H9 (cell line): ENCODE measurements around the gene LGALS14. TPM values are rescaled to one million over a fixed set of nuclear protein-coding genes. Genes with fewer than 3 reads are reported as not detected.

Source experiments
- DNase-seq: peaks from one replicate; pipeline ENCODE4 v3.0.0-alpha.2; 2017
- H2AFZ ChIP-seq: one replicate; pipeline ENCODE4 v1.6.1; 2013; ENCODE audit warnings: mild to moderate bottlenecking, low read length, control low read depth, moderate library complexity
- H2AK5ac ChIP-seq: 2 replicates; pipeline ENCODE4 v1.6.1; 2013; ENCODE audit warnings: low read length, control low read depth, mixed read lengths; ENCODE audit not compliant: insufficient read length
- H2BK120ac ChIP-seq: one replicate; pipeline ENCODE4 v1.6.1; 2013; ENCODE audit warnings: low read depth, mild to moderate bottlenecking, low read length, control low read depth, inconsistent platforms; ENCODE audit not compliant: poor library complexity, severe bottlenecking
- H2BK12ac ChIP-seq: 2 replicates; pipeline ENCODE4 v1.6.1; 2013; ENCODE audit warnings: low read length, control low read depth, mixed read lengths, low read depth; ENCODE audit not compliant: insufficient read length
- H2BK15ac ChIP-seq: 2 replicates; pipeline ENCODE4 v1.6.1; 2013; ENCODE audit warnings: low read depth, low read length, control low read depth
- H2BK20ac ChIP-seq: one replicate; pipeline ENCODE4 v1.6.1; 2013; ENCODE audit warnings: low read depth, mild to moderate bottlenecking, low read length, control low read depth, inconsistent platforms; ENCODE audit not compliant: poor library complexity, severe bottlenecking
- H2BK5ac ChIP-seq: 2 replicates; pipeline ENCODE4 v1.6.1; 2013; ENCODE audit warnings: low read length, control low read depth, mixed read lengths; ENCODE audit not compliant: insufficient read length
- H3K14ac ChIP-seq: 2 replicates; pipeline ENCODE4 v1.6.1; 2013; ENCODE audit warnings: low read length, control low read depth; ENCODE audit not compliant: insufficient read depth
- H3K18ac ChIP-seq: 2 replicates; pipeline ENCODE4 v1.6.1; 2013; ENCODE audit warnings: low read depth, mild to moderate bottlenecking, mixed read lengths, low read length, control low read depth; ENCODE audit not compliant: insufficient read length
- H3K23ac ChIP-seq: 2 replicates; pipeline ENCODE4 v1.6.1; 2013; ENCODE audit warnings: low read length, control low read depth, mixed read lengths, low read depth; ENCODE audit not compliant: insufficient read length
- H3K23me2 ChIP-seq: 2 replicates; pipeline ENCODE4 v1.6.1; 2013; ENCODE audit warnings: low read depth, mild to moderate bottlenecking, mixed read lengths, low read length, control low read depth; ENCODE audit not compliant: insufficient read length, poor library complexity, severe bottlenecking
- H3K27ac ChIP-seq: 2 replicates; pipeline ENCODE4 v1.5.1; 2013; ENCODE audit warnings: low read length, control low read depth, mixed read lengths, low read depth; ENCODE audit not compliant: insufficient read length
- H3K27me3 ChIP-seq: 2 replicates; pipeline ENCODE4 v1.6.1; 2013; ENCODE audit warnings: low read length, control low read depth, inconsistent platforms; ENCODE audit not compliant: insufficient read depth
- H3K4ac ChIP-seq: 2 replicates; pipeline ENCODE4 v1.6.1; 2013; ENCODE audit warnings: low read depth, mild to moderate bottlenecking, control low read depth, inconsistent platforms, low read length, moderate library complexity
- H3K4me1 ChIP-seq: 2 replicates; pipeline ENCODE4 v1.6.1; 2013; ENCODE audit warnings: low read length, control low read depth, inconsistent platforms; ENCODE audit not compliant: insufficient read depth
- H3K4me2 ChIP-seq: 2 replicates; pipeline ENCODE4 v1.6.1; 2013; ENCODE audit warnings: low read length, control low read depth, mixed read lengths; ENCODE audit not compliant: insufficient read length, insufficient read depth
- H3K56ac ChIP-seq: 2 replicates; pipeline ENCODE4 v1.6.1; 2013; ENCODE audit warnings: low read depth, mild to moderate bottlenecking, mixed read lengths, low read length, control low read depth; ENCODE audit not compliant: insufficient read length
- H3K79me1 ChIP-seq: 2 replicates; pipeline ENCODE4 v1.6.1; 2013; ENCODE audit warnings: low read depth, mild to moderate bottlenecking, moderate library complexity, low read length, control low read depth, inconsistent platforms; ENCODE audit not compliant: insufficient read depth, poor library complexity, severe bottlenecking
- H3K79me2 ChIP-seq: 2 replicates; pipeline ENCODE4 v1.6.1; 2013; ENCODE audit warnings: low read length, control low read depth, inconsistent platforms; ENCODE audit not compliant: insufficient read depth
- H3K9ac ChIP-seq: 2 replicates; pipeline ENCODE4 v1.6.1; 2013; ENCODE audit warnings: low read length, control low read depth, mixed read lengths; ENCODE audit not compliant: insufficient read length; ENCODE audit errors: extremely low read depth
- H3K9me3 ChIP-seq: one replicate; pipeline ENCODE4 v1.6.1; 2013; ENCODE audit warnings: low read depth, low read length, inconsistent platforms; ENCODE audit not compliant: control insufficient read depth
- H3T11ph ChIP-seq: one replicate; pipeline ENCODE4 v1.6.1; 2013; ENCODE audit warnings: mild to moderate bottlenecking, low read length, control low read depth, inconsistent platforms
- H4K20me1 ChIP-seq: one replicate; pipeline ENCODE4 v1.6.1; 2013; ENCODE audit not compliant: control insufficient read depth, insufficient read length, insufficient read depth
- H4K5ac ChIP-seq: 2 replicates; pipeline ENCODE4 v1.6.1; 2013; ENCODE audit warnings: low read depth, mild to moderate bottlenecking, mixed read lengths, low read length, control low read depth; ENCODE audit not compliant: insufficient read length
- H4K8ac ChIP-seq: replicated peaks from 2 replicates; pipeline ENCODE4 v1.6.1; 2013; ENCODE audit warnings: low read length, control low read depth, mixed read lengths, low read depth; ENCODE audit not compliant: insufficient read length
- H4K91ac ChIP-seq: 2 replicates; pipeline ENCODE4 v1.6.1; 2013; ENCODE audit warnings: low read depth, mild to moderate bottlenecking, moderate library complexity, mixed read lengths, low read length, control low read depth; ENCODE audit not compliant: insufficient read length
- H3K27ac Mint-ChIP-seq, 3 experiments: 2 replicates in 2 of 3; 3 replicates in 1 of 3; pipeline ENCODE4 v1.8.0; 2020 to 2021; ENCODE audit warnings: mixed read lengths in 3 of 3, mild to moderate bottlenecking in 1 of 3, moderate library complexity in 1 of 3
- H3K27me3 Mint-ChIP-seq: 2 replicates; pipeline ENCODE4 v1.8.0; 2021; ENCODE audit warnings: low read depth, mild to moderate bottlenecking, moderate library complexity, mixed read lengths
- H3K36me3 Mint-ChIP-seq, 3 experiments: 2 replicates in 2 of 3; 3 replicates in 1 of 3; pipeline ENCODE4 v1.8.0; 2020 to 2021; ENCODE audit warnings: low read depth in 3 of 3, mixed read lengths in 3 of 3; ENCODE audit not compliant: insufficient read depth in 1 of 3
- H3K4me1 Mint-ChIP-seq, 2 experiments: 2 replicates each; pipeline ENCODE4 v1.8.0; 2020; ENCODE audit warnings: mixed read lengths in 2 of 2
- H3K4me3 Mint-ChIP-seq, 2 experiments: 2 replicates in 1 of 2; 3 replicates in 1 of 2; pipeline ENCODE4 v1.8.0; 2020 to 2021; ENCODE audit warnings: mild to moderate bottlenecking in 2 of 2, mixed read lengths in 2 of 2, moderate library complexity in 1 of 2
- H3K9me3 Mint-ChIP-seq, 2 experiments: 2 replicates in 1 of 2; 3 replicates in 1 of 2; pipeline ENCODE4 v1.8.0; 2020; ENCODE audit warnings: mild to moderate bottlenecking in 2 of 2, mixed read lengths in 2 of 2, moderate library complexity in 1 of 2
- total RNA-seq: library from RNA; stranded (reverse); gene quantifications from 2 replicates; pipeline ENCODE4 v1.2.1, GENCODE V29; 2021
- TF ChIP-seq, protein P1 (sequence below): fragments of 200-600 bp; sonication (generic); conservative IDR thresholded peaks from 3 replicates; pipeline ENCODE4 v1.8.0; 2021; ENCODE audit warnings: antibody characterized with exemption, mild to moderate bottlenecking

LGALS14 gene
- total RNA-seq, 1 experiment from 2014 or later = not detected

DNA sequence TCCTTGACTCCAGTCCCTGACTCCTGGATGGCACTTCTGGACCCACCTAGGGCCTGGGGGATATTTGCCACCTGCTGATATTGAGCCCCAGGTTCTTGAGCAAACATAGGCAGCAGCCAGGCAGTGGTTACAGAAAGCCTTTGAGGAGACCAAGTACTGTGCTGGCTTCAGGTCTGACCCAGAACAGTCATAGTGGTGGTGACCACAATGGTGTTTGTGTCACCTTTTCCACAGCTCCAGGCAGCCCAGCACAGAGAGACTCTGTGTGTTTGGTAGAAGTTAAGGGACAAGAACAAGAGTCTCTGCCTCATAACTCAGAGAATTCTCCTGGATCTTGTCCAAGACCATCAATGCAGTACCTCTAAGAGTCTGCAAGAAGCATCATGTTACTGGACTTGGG is 48.1 kb downstream of the LGALS14 start:
- TF ChIP-seq, protein P1, sequence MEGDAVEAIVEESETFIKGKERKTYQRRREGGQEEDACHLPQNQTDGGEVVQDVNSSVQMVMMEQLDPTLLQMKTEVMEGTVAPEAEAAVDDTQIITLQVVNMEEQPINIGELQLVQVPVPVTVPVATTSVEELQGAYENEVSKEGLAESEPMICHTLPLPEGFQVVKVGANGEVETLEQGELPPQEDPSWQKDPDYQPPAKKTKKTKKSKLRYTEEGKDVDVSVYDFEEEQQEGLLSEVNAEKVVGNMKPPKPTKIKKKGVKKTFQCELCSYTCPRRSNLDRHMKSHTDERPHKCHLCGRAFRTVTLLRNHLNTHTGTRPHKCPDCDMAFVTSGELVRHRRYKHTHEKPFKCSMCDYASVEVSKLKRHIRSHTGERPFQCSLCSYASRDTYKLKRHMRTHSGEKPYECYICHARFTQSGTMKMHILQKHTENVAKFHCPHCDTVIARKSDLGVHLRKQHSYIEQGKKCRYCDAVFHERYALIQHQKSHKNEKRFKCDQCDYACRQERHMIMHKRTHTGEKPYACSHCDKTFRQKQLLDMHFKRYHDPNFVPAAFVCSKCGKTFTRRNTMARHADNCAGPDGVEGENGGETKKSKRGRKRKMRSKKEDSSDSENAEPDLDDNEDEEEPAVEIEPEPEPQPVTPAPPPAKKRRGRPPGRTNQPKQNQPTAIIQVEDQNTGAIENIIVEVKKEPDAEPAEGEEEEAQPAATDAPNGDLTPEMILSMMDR = no peak
- H3K36me3 Mint-ChIP-seq = no peaks in the 10 kb centered on the region
- no peak overlapping the region for H4K91ac ChIP-seq
- H3K18ac ChIP-seq = no peak overlapping the region
- H3K23me2 ChIP-seq = no peaks in the 10 kb centered on the region
- no peak overlapping the region for H3K27ac Mint-ChIP-seq
- DNase-seq = no peak
- no peak overlapping the region for H3K9ac ChIP-seq
- no peak overlapping the region for H2AFZ ChIP-seq
- H2BK15ac ChIP-seq = no peak overlapping the region
- H4K8ac ChIP-seq = no peak overlapping the region
- H3K14ac ChIP-seq = no peak overlapping the region
- no peaks in the 10 kb centered on the region for H3K9me3 Mint-ChIP-seq
- H2BK12ac ChIP-seq = no peak overlapping the region
- no peak overlapping the region for H2AK5ac ChIP-seq
- H3K23ac ChIP-seq = no peak overlapping the region
- no peaks in the 10 kb centered on the region for H3K27me3 ChIP-seq
- H3K79me1 ChIP-seq = no peaks in the 10 kb centered on the region
- H3K27ac ChIP-seq = no peak overlapping the region
- no peak overlapping the region for H3K4ac ChIP-seq
- no peaks in the 10 kb centered on the region for H4K20me1 ChIP-seq
- no peak overlapping the region for H3T11ph ChIP-seq
- no peaks in the 10 kb centered on the region for H3K4me1 ChIP-seq
- no peaks in the 10 kb centered on the region for H3K79me2 ChIP-seq
- no peak overlapping the region for H4K5ac ChIP-seq
- H3K4me3 Mint-ChIP-seq = no peak overlapping the region
- no peaks in the 10 kb centered on the region for H3K4me1 Mint-ChIP-seq
- no peak overlapping the region for H2BK120ac ChIP-seq
- no peaks in the 10 kb centered on the region for H3K9me3 ChIP-seq
- H3K56ac ChIP-seq = no peak overlapping the region
- H2BK20ac ChIP-seq = no peak overlapping the region
- H3K27me3 Mint-ChIP-seq = peaks cover 10% of the 10 kb centered on the region
- no peak overlapping the region for H3K4me2 ChIP-seq
- H2BK5ac ChIP-seq = no peak overlapping the region
